Measurements from ENCODE around the gene FMN1. TPM values are rescaled to one million over a fixed set of nuclear protein-coding genes. Genes with fewer than 3 reads are reported as not detected.

Gene FMN1
- total RNA-seq, 2 donors from 2014 or later: 5.4 to 9.4 TPM

- intact Hi-C loops (cut with DNase I): no loop called here
Measured at GRCh38 chr15:32933236-32933635, 261.3 kb downstream of the FMN1 start.

GRCh38 chr15:32928876-32929275 lies 265.6 kb downstream of the FMN1 start:
- intact Hi-C loops (cut with DNase I): no loop called here
- ATAC-seq (no peak), DNase-seq (no peak)

More at GRCh38 chr15:32933236-32933635, 261.3 kb downstream of the FMN1 start:
- DNase-seq (no peak), ATAC-seq (no peak)

- intact Hi-C loops (cut with DNase I): no loop called here
- no peak for DNase-seq
- no peak for ATAC-seq
Measured at GRCh38 chr15:32927124-32927523, 267.4 kb downstream of the FMN1 start.

GRCh38 chr15:32923176-32923575 lies 271.3 kb downstream of the FMN1 start:
- ATAC-seq (no peak), DNase-seq (no peak)
- intact Hi-C loops (cut with DNase I): no loop called here

GRCh38 chr15:32922541-32922940 lies 272.0 kb downstream of the FMN1 start:
- intact Hi-C loops (cut with DNase I): no loop called here
- ATAC-seq (no peak), DNase-seq (no peak)

GRCh38 chr15:32919749-32920414 lies 274.6 kb downstream of the FMN1 start:
- intact Hi-C loops (cut with DNase I): no loop called here
- ATAC-seq: no peak

GRCh38 chr15:32918547-32918946 lies 276.0 kb downstream of the FMN1 start:
- intact Hi-C loops (cut with DNase I): no loop called here
- ATAC-seq: no peak
- no peak for DNase-seq

More at GRCh38 chr15:32919749-32920414, 274.6 kb downstream of the FMN1 start:
- DNase-seq: no peak

- ATAC-seq (no peak), DNase-seq (no peak)
- intact Hi-C loops (cut with DNase I): no loop called here
Measured at GRCh38 chr15:32910839-32911238, 283.7 kb downstream of the FMN1 start.

GRCh38 chr15:32909431-32909830 lies 285.1 kb downstream of the FMN1 start:
- DNase-seq (no peak), ATAC-seq (no peak)
- intact Hi-C loops (cut with DNase I): no loop called here

- peak; percentile 18 to 41 for ATAC-seq
- intact Hi-C loops (cut with DNase I): no loop called here
- no peak for DNase-seq
Measured at GRCh38 chr15:32908872-32909271, 285.6 kb downstream of the FMN1 start.

GRCh38 chr15:32908135-32908801 lies 286.2 kb downstream of the FMN1 start:
- DNase-seq (peak; percentile 31), ATAC-seq (peak; percentile 42 to 61)
- intact Hi-C loops (cut with DNase I): no loop called here

- ATAC-seq (no peak), DNase-seq (no peak)
- intact Hi-C loops (cut with DNase I): no loop called here
Measured at GRCh38 chr15:32905481-32905880, 289.0 kb downstream of the FMN1 start.

GRCh38 chr15:32904448-32904847 lies 290.1 kb downstream of the FMN1 start:
- intact Hi-C loops (cut with DNase I): no loop called here
- DNase-seq (no peak), ATAC-seq (no peak)

GRCh38 chr15:32903591-32904290 lies 290.8 kb downstream of the FMN1 start:
- intact Hi-C loops (cut with DNase I): no loop called here
- DNase-seq: no peak

GRCh38 chr15:32901995-32902394 lies 292.5 kb downstream of the FMN1 start:
- DNase-seq (no peak), ATAC-seq (no peak)
- intact Hi-C loops (cut with DNase I): no loop called here

More at GRCh38 chr15:32903591-32904290, 290.8 kb downstream of the FMN1 start:
- ATAC-seq: no peak

- no peak for ATAC-seq
- DNase-seq: no peak
- intact Hi-C loops (cut with DNase I): no loop called here
Measured at GRCh38 chr15:32901192-32901591, 293.3 kb downstream of the FMN1 start.

GRCh38 chr15:32899126-32899596 lies 295.4 kb downstream of the FMN1 start:
- no peak for DNase-seq
- intact Hi-C loops (cut with DNase I): no loop called here
- ATAC-seq: no peak

GRCh38 chr15:32898414-32898813 lies 296.1 kb downstream of the FMN1 start:
- ATAC-seq (no peak), DNase-seq (no peak)
- intact Hi-C loops (cut with DNase I): no loop called here

GRCh38 chr15:32893421-32893820 lies 301.1 kb downstream of the FMN1 start:
- intact Hi-C loops (cut with DNase I): no loop called here
- ATAC-seq (no peak), DNase-seq (no peak)

- intact Hi-C loops (cut with DNase I): no loop called here
- no peak for ATAC-seq
Measured at GRCh38 chr15:32889214-32889613, 305.3 kb downstream of the FMN1 start.

More at GRCh38 chr15:32889214-32889613, 305.3 kb downstream of the FMN1 start:
- no peak for DNase-seq

All from left cardiac atrium (tissue), 4 donors.